ENCODE measurements around the gene SLC1A2.

GRCh38 chr11:35282221-35282882 is 137.0 kb downstream of the SLC1A2 start:
- TF ChIP-seq CTCF (IDR thresholded peaks at IDR 0.05; ENCODE audit: insufficient read depth, low read length, poor library complexity, severe bottlenecking) (no peak), EZH2phosphoT487 (conservative IDR thresholded peaks at IDR 0.05; ENCODE audit: low read length) (no peak)
